Activated CD8-positive, alpha-beta memory T cell treated with anti-CD3 and anti-CD28 coated beads for 4 hours (primary cell): ENCODE measurements around the gene SCIMP.
A peak's percentile ranks its signal among the peaks of the same experiment; 100 is the strongest.
"Not testable (repeated sequence)": the region's sequence is repeated elsewhere in the genome, so short reads cannot be mapped to it uniquely, and the experiment has no call there.

Experiments
- DNase-seq, 2 donors: peaks; one replicate each; pipeline ENCODE4 v3.0.0-alpha.2; 2020; ENCODE audit warnings: low read depth in 2 of 2

The SCIMP gene

DNA sequence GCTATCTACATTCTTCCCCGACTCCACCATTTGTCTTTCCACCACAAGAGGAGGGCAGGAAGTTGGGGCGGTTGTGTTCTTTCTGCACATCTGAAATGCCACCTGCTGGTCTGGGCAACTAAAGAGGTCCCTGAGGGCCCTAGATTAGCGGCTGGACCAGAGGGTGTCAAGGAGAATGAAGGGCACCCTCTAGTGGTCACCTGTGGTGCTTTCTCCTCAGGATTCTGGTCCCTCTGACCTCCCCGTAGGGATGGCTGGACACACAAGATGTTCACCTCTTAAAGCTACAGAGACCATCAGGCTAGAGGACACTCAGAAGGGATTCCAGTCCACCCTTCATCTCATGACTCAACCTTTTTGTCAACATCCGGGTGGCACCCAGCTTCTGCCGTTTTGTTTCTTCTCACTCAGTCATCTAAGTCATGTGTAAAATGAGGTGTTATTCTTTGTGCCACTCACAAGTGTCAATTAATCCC lies 2.9 kb upstream of the SCIMP start:
- DNase-seq: peak in 1 of 2 donors; percentile 31

DNA sequence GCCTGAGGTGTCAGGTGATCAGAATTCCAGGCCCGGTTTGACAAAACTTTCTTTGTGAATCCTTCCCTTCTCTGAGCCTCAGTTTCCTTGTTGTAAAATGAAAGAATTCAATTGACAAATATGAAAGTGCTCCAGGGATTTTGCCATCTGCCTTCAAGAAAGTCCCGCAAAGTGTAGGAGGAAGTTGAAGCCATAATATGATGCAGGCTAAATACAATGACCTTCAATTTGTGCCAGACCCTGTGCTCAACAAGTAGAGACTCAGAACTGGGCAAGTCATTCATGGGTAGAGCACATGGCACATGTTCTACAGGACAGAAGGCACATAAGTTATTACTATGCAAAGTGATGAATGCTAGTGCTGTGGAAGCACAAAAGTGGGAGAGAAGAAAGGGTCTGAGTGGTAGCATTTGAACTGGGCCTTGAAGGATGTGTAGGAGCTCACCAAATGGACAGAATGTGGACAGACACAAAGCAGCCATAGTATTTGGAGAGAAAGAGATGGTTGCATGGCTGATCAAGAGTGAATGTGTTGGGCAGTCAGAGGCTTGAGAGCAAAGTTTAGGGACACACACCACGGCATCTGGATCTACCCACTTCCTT lies 2.4 kb upstream of the SCIMP start:
- no peak for DNase-seq

DNA sequence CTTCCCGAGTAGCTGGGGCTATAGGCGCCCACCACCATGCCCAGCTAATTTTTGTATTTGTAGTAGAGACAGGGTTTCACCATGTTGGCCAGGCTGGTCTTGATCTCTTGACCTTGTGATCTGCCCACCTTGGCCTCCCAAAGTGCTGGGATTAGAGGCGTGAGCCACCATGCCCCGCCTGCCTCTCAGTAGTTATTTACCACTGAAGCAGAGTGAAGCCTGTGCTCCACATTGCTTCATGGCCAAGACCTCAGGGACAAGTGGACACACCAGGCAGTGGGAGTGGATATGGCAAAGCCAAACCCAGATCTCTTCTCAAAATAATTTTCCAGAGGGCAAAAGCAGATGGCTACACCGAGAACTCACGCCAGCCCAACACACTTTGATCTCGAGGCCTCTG lies 1.2 kb downstream of the SCIMP start:
- DNase-seq: not testable (repeated sequence)

DNA sequence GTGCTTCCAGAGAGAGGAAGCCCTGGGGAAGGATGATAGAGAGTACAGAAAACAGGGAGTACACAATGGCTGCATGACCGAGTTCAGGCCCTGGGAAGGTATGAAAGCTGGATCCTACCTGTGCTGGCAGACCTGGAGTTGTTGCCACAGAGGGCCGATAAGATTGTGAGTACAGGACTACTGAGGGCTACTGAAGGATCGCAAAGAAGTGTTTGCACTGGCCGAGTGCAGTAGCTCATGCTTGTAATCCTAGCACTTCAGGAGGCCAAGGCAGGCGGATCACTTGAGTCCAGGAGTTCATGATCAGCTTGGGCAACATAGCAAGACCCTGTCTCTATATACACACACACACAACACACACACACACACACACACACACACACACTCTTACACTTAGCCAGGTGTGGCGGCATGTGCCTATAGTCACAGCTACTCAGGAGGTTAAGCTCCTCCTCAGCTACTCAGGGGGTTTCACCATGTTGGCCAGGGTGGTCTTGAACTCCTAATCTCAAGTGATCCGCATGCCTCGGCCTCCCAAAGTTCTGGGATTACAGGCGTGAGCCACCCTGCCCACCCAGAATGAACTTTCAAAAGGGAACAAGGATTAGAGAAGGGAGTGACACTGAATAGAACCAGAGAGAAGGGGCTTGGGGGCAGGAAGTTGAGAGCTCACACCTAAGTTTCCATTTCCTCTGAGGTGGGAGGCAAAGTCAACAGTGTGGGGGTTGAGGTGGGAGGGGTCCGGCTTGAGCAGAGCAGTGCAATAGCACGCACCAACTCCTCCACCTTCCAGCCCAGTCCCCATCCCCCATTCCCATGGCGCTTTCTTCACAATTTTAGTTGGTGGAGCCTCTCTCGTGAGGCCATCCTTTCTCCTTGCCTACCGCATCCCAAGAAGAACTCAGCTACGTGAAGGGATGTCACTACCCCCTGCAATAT lies 7.5 kb downstream of the SCIMP start:
- peak; percentile 33 to 45 for DNase-seq

DNA sequence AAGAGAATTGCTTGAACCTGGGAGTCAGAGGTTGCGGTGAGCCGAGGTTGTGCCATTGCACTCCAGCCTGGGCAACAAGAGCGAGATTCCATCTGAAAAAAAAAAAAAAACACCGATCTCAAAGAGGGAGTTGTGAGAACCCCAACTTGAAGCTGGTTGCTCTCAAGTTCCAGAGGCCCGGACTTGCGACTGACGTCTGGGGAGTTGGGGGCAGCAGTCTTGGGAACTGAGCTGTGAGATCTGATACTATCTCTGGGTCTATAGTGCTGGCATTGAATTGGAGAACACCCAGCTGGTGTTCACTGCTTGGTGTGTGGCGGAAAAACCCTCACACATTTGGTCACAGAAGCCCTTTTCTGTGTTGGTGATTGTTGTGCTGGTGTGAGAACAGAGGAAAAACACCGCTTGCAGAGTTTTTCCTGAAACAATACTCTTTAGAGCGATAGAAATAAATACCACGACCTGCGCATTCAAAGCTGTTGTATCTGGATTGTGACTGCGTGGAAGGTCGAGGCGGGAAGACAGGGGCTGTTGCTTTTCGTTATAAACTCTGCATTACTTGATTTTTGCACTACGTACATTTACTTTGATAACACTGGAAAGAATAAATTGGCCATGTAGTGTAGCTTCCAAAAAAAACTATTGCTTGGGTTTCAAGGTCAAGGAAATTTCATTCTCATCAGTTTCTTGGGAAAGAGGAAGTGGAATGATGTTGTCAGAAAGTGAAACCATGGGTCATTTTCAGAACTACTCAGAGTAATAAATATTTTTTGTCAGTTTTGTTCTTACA lies 8.8 kb downstream of the SCIMP start:
- no peak for DNase-seq

DNA sequence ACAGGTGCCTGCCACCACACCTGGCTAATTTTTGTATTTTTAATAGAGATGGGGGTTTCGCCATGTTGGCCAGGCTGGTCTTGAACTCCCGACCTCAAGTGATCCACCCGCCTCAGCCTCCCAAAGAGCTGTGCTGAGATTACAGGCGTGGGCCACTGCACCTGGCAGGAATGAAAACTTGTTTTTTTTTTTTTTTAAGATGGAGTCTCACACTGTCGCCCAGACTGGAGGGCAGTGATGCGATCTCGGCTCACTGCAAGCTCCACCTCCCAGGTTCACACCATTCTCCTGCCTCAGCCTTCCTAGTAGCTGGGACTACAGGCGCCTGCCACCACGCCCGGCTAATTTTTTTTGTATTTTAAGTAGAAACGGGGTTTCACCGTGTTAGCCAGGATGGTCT lies 12.7 kb downstream of the SCIMP start:
- not testable (repeated sequence) for DNase-seq

DNA sequence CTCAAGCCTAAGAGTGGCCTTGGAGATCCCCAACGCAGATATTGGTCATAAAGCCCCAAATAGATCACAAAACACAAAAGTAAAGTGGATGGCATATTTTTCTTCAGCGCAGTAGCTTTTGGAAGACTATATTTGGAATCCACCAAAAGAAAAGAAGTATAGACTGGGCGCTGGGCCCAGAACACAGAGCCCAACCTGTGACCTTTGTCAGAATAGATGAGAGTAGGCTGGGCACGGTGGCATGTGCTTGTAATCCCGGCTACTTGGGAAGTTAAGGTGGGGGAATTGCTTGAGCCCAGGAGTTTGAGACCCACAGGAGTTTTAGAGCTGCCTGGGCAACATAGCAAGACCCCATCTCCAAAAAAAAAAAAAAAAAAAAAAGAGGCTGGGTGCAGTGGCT lies 14.6 kb downstream of the SCIMP start:
- DNase-seq: no peak

DNA sequence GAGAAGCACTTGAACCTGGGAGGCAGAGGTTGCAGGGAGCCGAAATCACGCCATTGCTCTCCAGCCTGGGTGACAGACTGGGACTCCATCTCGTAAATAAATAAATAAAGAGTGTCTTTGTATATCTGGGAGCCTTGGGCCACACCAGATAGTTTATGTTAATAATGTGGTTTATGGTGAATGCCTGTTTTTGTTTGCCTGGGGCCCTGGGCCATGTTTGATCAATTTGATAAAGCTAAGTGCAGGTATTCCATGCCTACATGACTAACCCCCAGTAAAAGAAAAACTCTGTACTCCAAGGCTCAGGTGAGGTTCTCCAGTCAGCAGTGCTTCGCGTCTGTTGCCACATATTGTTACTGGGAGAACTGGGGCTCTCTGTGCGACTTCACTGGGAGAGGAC lies 15.1 kb downstream of the SCIMP start:
- no peak for DNase-seq

DNA sequence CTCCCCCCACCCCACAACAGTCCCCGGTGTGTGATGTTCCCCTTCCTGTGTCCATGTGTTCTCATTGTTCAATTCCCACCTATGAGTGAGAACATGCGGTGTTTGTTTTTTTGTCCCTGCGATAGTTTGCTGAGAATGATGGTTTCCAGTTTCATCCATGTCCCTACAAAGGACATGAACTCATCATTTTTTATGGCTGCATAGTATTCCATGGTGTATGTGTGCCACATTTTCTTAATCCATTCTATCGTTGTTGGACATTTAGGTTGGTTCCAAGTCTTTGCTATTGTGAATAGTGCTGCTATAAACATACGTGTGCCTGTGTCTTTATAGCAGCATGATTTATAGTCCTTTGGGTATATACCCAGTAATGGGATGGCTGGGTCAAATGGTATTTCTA lies 17.1 kb downstream of the SCIMP start:
- not testable (repeated sequence) for DNase-seq

DNA sequence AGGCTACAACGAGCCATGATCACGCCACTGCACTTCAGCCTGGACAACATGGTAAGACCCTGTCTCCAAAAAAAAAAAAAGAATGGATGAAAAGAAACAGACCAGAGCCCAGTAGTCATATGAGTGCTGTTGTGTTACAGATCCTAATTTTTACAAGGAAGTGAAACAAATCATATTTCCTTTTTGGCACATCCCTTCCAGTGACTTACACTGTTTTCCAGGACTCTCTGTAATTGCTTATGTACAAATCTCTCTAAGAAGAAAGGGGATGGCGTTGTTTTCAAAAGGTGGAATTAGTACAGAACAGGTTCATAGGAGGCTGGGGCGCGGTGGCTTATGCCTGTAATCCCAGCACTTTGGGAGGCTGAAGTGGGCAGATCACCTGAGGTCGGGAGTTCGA lies 23.2 kb downstream of the SCIMP start:
- DNase-seq: no peak

DNA sequence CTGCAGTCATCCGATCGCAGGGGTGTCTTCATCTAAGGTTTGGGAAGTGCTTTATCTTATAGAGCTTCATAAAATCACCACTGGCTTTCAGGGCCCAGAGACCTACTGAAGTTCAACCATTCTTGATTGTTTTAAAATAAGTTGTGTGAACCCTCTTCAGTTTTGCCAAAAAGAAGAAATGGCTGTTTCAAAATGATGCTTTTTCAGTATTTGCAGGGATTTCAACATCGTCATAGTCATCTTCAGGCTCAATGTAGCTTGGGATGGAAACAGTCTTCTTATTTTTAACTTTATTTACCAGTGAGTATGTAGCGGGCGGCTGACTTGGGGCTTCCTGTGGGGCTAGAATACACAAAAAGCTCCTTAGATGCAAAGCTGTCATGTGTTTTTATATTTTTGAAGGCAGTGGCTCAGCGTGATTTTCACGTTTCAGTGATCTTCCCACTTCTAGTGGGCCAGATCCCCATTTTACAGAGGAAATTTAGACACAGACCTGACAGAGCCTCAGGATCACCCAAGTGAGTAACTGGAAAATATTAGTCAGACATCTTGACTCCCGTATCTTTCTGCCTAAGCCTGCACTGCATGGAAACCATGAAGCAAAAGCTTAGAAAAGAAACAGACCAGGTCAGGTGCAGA lies 23.9 kb downstream of the SCIMP start:
- no peak for DNase-seq

DNA sequence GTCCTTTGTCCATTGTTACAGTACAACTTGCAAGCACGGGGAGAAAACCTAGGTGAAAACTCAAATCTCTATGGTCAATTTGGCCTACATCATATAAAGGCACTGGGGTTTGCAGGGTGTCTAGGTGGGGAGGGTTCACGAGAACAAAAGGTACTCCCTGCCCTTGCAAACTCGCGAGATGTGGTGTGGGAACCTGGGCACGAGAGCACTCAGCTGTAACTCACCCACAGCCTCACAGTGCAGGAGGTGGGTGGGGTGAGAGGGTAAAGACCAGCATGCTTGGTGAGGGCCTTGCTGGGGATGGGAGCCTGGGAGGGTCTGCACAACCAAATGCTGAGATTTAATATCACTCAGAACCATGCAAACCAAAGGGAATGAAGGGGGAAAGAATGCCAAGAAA lies 24.6 kb downstream of the SCIMP start:
- DNase-seq: no peak

DNA sequence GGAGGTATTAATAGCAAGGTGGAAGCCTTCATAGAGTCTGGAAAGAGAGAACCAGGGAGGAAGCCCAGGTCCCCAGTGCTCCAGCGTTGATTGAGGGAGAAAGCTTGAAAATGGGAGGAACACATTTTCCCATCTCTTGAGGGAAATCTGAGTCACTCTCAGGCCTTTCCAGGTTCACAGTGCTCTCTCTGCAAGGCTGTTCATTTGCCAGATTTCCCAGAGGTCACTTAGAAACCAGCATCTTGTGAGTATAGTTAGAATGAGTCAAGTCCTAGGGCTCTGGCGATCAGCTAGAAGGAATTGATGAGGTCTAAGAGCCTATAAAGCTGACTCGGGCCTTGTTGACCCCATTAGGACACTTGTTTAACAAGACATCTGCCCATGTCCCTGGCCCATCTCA lies 25.3 kb downstream of the SCIMP start:
- DNase-seq: no peak

DNA sequence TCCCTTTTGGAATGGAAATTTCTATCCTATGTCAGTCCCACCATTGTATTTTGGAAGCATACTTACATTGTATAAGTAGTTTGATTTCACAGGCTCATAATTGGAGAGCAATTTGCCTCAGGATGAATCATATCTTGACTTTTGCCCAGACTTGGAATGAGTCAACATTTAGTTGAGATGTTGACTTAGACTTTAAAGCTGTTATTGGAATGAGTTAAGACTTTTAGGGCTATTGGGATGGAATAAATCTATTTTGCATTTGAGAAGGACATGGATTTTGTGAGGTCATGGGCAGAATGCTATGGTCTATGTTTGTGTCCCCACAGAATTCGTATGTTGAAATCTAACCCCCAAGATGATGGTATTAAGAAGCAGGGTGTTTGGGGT lies 30.8 kb downstream of the SCIMP start:
- DNase-seq: no peak

DNA sequence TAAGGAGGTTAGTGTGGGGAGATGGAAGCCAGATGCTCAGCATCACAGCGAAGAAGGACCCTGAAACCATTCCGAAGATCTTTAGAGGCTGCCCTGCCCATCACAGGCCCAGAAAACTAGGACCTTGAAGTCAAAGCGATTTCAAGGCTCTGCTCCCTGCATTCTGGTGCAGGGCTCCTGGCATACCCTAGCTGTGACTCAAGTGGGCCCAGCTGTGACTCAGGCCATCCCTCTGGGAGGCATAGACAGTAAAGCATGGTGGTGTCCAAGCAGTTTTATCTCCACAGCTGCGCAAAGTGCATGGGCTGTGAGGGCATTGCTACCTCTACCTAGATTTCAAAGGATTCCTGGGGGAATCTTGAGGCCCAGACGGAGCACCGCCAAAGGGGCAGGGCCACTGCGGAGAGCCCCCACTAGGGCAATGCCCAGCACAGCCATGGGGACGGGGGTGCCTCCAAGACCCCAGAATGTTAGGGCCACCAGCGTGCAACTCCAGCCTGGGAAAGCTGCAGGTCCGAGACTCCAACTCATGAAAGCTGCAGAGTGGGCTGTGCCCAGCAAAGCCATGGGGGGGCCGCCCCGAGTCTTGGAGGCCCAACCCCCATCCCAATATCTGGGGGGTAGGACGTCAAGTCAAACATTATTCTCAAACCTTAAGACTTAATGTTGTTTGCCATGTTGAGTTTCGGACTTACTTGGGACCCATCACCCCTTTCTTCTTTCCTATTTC lies 31.3 kb downstream of the SCIMP start:
- DNase-seq: no peak

DNA sequence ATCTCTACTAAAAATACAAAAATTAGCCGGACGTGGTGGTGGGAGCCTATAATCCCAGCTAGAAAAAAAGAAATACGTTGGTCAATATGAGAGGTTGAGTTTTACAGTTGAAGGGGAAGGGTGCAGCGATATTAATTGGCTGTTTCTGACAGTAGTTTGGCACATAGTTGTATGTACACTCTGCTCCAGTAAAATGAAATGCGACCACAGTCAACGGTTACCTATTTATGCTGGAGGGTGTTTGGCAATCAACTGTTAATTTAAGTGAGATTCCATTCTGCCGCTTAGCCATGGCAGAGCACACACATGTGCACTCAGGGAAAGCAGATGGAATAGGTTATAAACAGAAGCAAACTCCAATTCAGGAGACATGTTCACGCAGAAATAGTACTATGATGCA lies 33.6 kb downstream of the SCIMP start:
- DNase-seq: no peak

DNA sequence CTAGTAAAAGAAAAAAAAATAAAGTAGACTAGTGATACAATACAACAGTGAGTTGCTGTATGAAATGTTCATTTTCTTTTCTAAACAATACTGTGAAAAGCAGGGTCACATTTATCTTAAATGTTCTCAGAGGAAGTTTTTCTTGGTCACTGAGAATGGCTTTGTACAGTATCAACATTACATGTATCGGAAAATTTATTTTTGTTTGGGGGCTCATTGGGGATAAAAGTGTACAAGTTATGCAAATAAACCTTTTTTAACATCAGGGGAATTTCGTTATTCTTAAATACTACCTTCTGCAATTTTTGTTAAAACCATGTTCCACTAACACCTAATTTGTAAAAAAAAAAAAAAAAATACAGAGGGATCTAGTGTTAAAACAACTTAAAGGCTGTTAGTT lies 34.3 kb downstream of the SCIMP start:
- no peak for DNase-seq

DNA sequence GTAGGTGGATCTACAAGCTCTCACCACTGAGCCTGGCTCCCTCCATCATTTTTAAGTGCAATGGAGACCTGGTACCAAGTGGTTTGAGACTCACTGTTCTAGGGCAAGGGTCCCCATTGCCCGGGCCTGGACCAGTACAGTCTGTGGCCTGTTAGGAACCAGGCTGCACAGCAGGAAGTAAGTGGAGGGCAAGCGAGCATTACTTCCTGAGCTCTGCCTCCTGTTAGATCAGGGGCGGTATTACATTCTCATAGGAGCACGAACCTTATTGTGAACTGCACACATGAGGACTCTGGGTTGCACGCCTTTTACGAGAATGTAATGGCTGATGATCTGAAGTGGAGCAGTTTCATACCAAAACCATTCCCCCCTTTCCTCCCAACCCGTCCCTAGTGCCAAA lies 36.2 kb downstream of the SCIMP start:
- no peak for DNase-seq

DNA sequence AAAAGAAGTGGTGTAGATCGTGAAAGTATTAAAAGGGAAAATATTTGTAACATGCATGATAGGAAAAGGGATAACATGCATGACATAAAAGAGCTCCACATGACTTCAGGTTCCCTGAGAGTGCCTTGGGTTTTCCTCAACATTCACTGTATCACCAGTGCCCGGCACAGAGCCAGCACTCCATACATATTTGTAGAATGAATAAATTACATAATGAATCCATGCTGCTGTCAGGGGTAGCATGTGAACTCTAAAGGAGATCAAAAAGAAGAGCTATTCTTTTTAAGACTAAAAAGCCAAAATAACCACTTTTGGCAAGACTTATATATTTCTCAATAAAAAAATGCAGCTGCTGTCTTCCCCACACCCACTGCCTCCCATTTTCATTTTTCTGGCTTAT lies 40.3 kb downstream of the SCIMP start:
- DNase-seq: no peak

DNA sequence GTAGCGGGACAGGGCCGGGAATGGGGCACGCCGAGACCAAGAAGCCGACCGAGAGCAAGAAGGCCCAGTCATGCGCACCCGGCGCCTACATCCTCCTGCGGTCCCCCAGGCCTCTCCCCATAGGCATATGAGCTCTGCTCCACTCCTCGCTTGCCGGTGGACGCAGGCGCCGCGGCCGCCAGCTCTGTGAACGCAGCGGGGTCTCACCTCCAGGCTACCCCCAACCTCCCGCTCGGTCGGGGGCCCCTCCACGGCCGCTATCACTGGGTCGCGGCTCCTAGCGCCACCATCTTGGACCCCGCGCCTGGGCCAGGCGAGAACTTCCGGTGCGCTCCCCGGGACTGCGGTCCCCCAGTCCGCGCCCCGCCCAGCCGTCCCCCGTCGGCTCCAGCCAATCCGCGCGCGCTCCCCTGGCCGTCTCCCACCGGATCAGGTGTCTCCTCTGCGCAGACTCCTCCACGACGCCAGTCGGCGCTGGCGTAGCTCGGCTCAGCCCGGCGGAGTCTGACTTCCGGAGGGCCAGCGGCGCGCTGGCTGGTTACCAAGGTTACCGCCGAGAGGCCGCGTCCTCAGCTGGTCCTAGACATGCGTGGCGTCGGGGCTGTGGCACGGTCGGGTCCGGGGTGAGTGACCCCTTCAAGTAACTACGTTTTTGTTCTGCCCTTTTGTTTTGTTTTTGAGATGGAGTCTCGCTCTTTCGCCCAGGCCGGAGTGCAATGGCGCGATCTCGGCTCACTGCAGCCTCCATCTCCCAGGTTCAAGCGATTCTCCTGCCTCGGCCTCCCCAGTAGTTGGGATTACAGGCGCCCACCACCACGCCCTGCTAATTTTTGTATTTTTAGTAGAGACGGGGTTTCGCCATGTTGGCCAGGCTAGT lies 42.9 kb downstream of the SCIMP start, which contains the start of gene ZNF594:
TSS of gene ZNF594 (minus strand) at position 328 of the 877 bp plus-strand sequence. CDS start 7,612 bp downstream, outside the sequence.
- DNase-seq: peak; percentile 91 to 94
